ENCODE data around the gene EDEM2. TPM values are rescaled to one million over a fixed set of nuclear protein-coding genes. Genes with fewer than 3 reads are reported as not detected.
A peak's percentile ranks its signal among the peaks of the same experiment; 100 is the strongest.

EDEM2 gene
- total RNA-seq, 1 experiment from 2014 or later: 24.9 TPM

GRCh38 chr20:35131934-35132333, 15.2 kb downstream of the EDEM2 start:
- Histone ChIP-seq H3K36me3 (ENCODE audit: insufficient read depth, low read length) (peaks cover 4% of the 10 kb centered on the region), H3K27me3 (ENCODE audit: low read length) (no peaks in the 10 kb centered on the region), H3K9me3 (ENCODE audit: low read length) (no peaks in the 10 kb centered on the region), H3K27ac (ENCODE audit: low read length) (no peak overlapping the region), H3K4me1 (ENCODE audit: low read length) (no peaks in the 10 kb centered on the region), H3K4me3 (ENCODE audit: low read length) (no peak overlapping the region), H3K4me2 (ENCODE audit: low read depth, low read length, poor library complexity, severe bottlenecking) (no peak overlapping the region), H2AFZ (ENCODE audit: low read length) (no peak overlapping the region), H3K9me2 (replicated peaks; ENCODE audit: insufficient read depth, low read length) (no peaks in the 10 kb centered on the region), H4K20me1 (ENCODE audit: insufficient read depth, low read depth, low read length) (no peaks in the 10 kb centered on the region), H3K9ac (ENCODE audit: low read length) (no peak overlapping the region), H3K79me2 (ENCODE audit: low read length) (no peaks in the 10 kb centered on the region)
- DNase-seq: no peak

- Histone ChIP-seq H3K4me2 (ENCODE audit: low read depth, low read length, poor library complexity, severe bottlenecking) (no peak overlapping the region), H3K9ac (ENCODE audit: low read length) (no peak overlapping the region), H3K79me2 (ENCODE audit: low read length) (no peaks in the 10 kb centered on the region), H3K9me3 (ENCODE audit: low read length) (no peaks in the 10 kb centered on the region), H2AFZ (ENCODE audit: low read length) (no peak overlapping the region), H3K4me3 (ENCODE audit: low read length) (no peak overlapping the region), H3K27ac (ENCODE audit: low read length) (no peak overlapping the region), H4K20me1 (ENCODE audit: insufficient read depth, low read depth, low read length) (no peaks in the 10 kb centered on the region), H3K4me1 (ENCODE audit: low read length) (no peaks in the 10 kb centered on the region), H3K36me3 (ENCODE audit: insufficient read depth, low read length) (peaks cover 4% of the 10 kb centered on the region), H3K9me2 (replicated peaks; ENCODE audit: insufficient read depth, low read length) (no peaks in the 10 kb centered on the region), H3K27me3 (ENCODE audit: low read length) (no peaks in the 10 kb centered on the region)
- DNase-seq: no peak
Measured at GRCh38 chr20:35129647-35130069, 17.5 kb downstream of the EDEM2 start.

- Histone ChIP-seq H3K79me2 (ENCODE audit: low read length) (no peaks in the 10 kb centered on the region), H3K4me2 (ENCODE audit: low read depth, low read length, poor library complexity, severe bottlenecking) (no peak overlapping the region), H4K20me1 (ENCODE audit: insufficient read depth, low read depth, low read length) (no peaks in the 10 kb centered on the region), H3K27me3 (ENCODE audit: low read length) (no peaks in the 10 kb centered on the region), H3K27ac (ENCODE audit: low read length) (no peak overlapping the region), H2AFZ (ENCODE audit: low read length) (no peak overlapping the region), H3K9ac (ENCODE audit: low read length) (no peak overlapping the region), H3K9me2 (replicated peaks; ENCODE audit: insufficient read depth, low read length) (no peaks in the 10 kb centered on the region), H3K4me1 (ENCODE audit: low read length) (no peaks in the 10 kb centered on the region), H3K4me3 (ENCODE audit: low read length) (no peak overlapping the region), H3K36me3 (ENCODE audit: insufficient read depth, low read length) (peaks cover 8% of the 10 kb centered on the region), H3K9me3 (ENCODE audit: low read length) (no peaks in the 10 kb centered on the region)
- no peak for DNase-seq
Measured at GRCh38 chr20:35125753-35126152, 21.4 kb downstream of the EDEM2 start.

GRCh38 chr20:35122756-35123405, 24.3 kb downstream of the EDEM2 start:
- Histone ChIP-seq H2AFZ (ENCODE audit: low read length) (no peak overlapping the region), H3K27ac (ENCODE audit: low read length) (no peak overlapping the region), H3K4me1 (ENCODE audit: low read length) (peaks cover 2% of the 10 kb centered on the region; the same call in 1 of the 2 replicates), H4K20me1 (ENCODE audit: insufficient read depth, low read depth, low read length) (no peaks in the 10 kb centered on the region), H3K36me3 (ENCODE audit: insufficient read depth, low read length) (peaks cover 14% of the 10 kb centered on the region), H3K27me3 (ENCODE audit: low read length) (no peaks in the 10 kb centered on the region), H3K4me2 (ENCODE audit: low read depth, low read length, poor library complexity, severe bottlenecking) (no peak overlapping the region), H3K79me2 (ENCODE audit: low read length) (no peaks in the 10 kb centered on the region), H3K9ac (ENCODE audit: low read length) (no peak overlapping the region), H3K4me3 (ENCODE audit: low read length) (no peak overlapping the region), H3K9me2 (replicated peaks; ENCODE audit: insufficient read depth, low read length) (no peaks in the 10 kb centered on the region), H3K9me3 (ENCODE audit: low read length) (no peaks in the 10 kb centered on the region)
- no peak for DNase-seq

GRCh38 chr20:35121186-35121585, 25.9 kb downstream of the EDEM2 start:
- no peak for DNase-seq
- Histone ChIP-seq H3K9ac (ENCODE audit: low read length) (no peak overlapping the region), H3K4me1 (ENCODE audit: low read length) (peaks cover 2% of the 10 kb centered on the region; the same call in 1 of the 2 replicates), H3K9me3 (ENCODE audit: low read length) (no peaks in the 10 kb centered on the region), H3K36me3 (ENCODE audit: insufficient read depth, low read length) (peaks cover 14% of the 10 kb centered on the region), H3K4me3 (ENCODE audit: low read length) (no peak overlapping the region), H3K79me2 (ENCODE audit: low read length) (no peaks in the 10 kb centered on the region), H3K27ac (ENCODE audit: low read length) (no peak overlapping the region), H3K9me2 (replicated peaks; ENCODE audit: insufficient read depth, low read length) (no peaks in the 10 kb centered on the region), H2AFZ (ENCODE audit: low read length) (no peak overlapping the region), H3K27me3 (ENCODE audit: low read length) (no peaks in the 10 kb centered on the region), H3K4me2 (ENCODE audit: low read depth, low read length, poor library complexity, severe bottlenecking) (no peak overlapping the region), H4K20me1 (ENCODE audit: insufficient read depth, low read depth, low read length) (no peaks in the 10 kb centered on the region)

- peak; percentile 65 for DNase-seq
- Histone ChIP-seq H3K9me3 (ENCODE audit: low read length) (no peaks in the 10 kb centered on the region), H3K79me2 (ENCODE audit: low read length) (no peaks in the 10 kb centered on the region), H3K9ac (ENCODE audit: low read length) (no peak overlapping the region), H4K20me1 (ENCODE audit: insufficient read depth, low read depth, low read length) (no peaks in the 10 kb centered on the region), H3K4me2 (ENCODE audit: low read depth, low read length, poor library complexity, severe bottlenecking) (no peak overlapping the region), H3K9me2 (replicated peaks; ENCODE audit: insufficient read depth, low read length) (no peaks in the 10 kb centered on the region), H3K4me3 (ENCODE audit: low read length) (no peak overlapping the region), H3K36me3 (ENCODE audit: insufficient read depth, low read length) (peaks cover 14% of the 10 kb centered on the region), H2AFZ (ENCODE audit: low read length) (no peak overlapping the region), H3K27ac (ENCODE audit: low read length) (peak overlapping the region; percentile 30; the same call in 1 of the 2 replicates), H3K27me3 (ENCODE audit: low read length) (no peaks in the 10 kb centered on the region), H3K4me1 (ENCODE audit: low read length) (peaks cover 2% of the 10 kb centered on the region; the same call in 1 of the 2 replicates)
Measured at GRCh38 chr20:35120012-35120701, 27.0 kb downstream of the EDEM2 start.

- no peaks in the 10 kb centered on the region for H4K20me1 ChIP-seq (ENCODE audit: insufficient read depth, low read depth, low read length)
- H3K4me3 ChIP-seq (ENCODE audit: low read length): no peak overlapping the region
- no peaks in the 10 kb centered on the region for H3K27me3 ChIP-seq (ENCODE audit: low read length)
- peaks cover 2% of the 10 kb centered on the region; the same call in 1 of the 2 replicates for H3K4me1 ChIP-seq (ENCODE audit: low read length)
- H3K4me2 ChIP-seq (ENCODE audit: low read depth, low read length, poor library complexity, severe bottlenecking): no peak overlapping the region
- DNase-seq: no peak
- no peak overlapping the region for H2AFZ ChIP-seq (ENCODE audit: low read length)
- no peaks in the 10 kb centered on the region for H3K79me2 ChIP-seq (ENCODE audit: low read length)
- no peaks in the 10 kb centered on the region for H3K9me2 ChIP-seq (replicated peaks; ENCODE audit: insufficient read depth, low read length)
- no peak overlapping the region for H3K27ac ChIP-seq (ENCODE audit: low read length)
- H3K36me3 ChIP-seq (ENCODE audit: insufficient read depth, low read length): peaks cover 9% of the 10 kb centered on the region
- H3K9ac ChIP-seq (ENCODE audit: low read length): no peak overlapping the region
- H3K9me3 ChIP-seq (ENCODE audit: low read length): no peaks in the 10 kb centered on the region
Measured at GRCh38 chr20:35117629-35118028, 29.5 kb downstream of the EDEM2 start.

- H3K9me2 ChIP-seq (replicated peaks; ENCODE audit: insufficient read depth, low read length): no peaks in the 10 kb centered on the region
- H4K20me1 ChIP-seq (ENCODE audit: insufficient read depth, low read depth, low read length): no peaks in the 10 kb centered on the region
- no peak overlapping the region for H2AFZ ChIP-seq (ENCODE audit: low read length)
Measured at GRCh38 chr20:35117196-35117595, 29.9 kb downstream of the EDEM2 start.

More at GRCh38 chr20:35117196-35117595, 29.9 kb downstream of the EDEM2 start:
- Histone ChIP-seq H3K4me3 (ENCODE audit: low read length) (no peak overlapping the region), H3K9me3 (ENCODE audit: low read length) (no peaks in the 10 kb centered on the region), H3K36me3 (ENCODE audit: insufficient read depth, low read length) (peaks cover 8% of the 10 kb centered on the region; the same call in 1 of the 2 replicates), H3K27ac (ENCODE audit: low read length) (no peak overlapping the region), H3K9ac (ENCODE audit: low read length) (no peak overlapping the region), H3K4me1 (ENCODE audit: low read length) (peaks cover 2% of the 10 kb centered on the region; the same call in 1 of the 2 replicates), H3K4me2 (ENCODE audit: low read depth, low read length, poor library complexity, severe bottlenecking) (no peak overlapping the region), H3K79me2 (ENCODE audit: low read length) (no peaks in the 10 kb centered on the region), H3K27me3 (ENCODE audit: low read length) (no peaks in the 10 kb centered on the region)
- no peak for DNase-seq

Measured in Karpas-422 (cell line).